ENCODE data around the gene RUNDC3A. TPM values are rescaled to one million over a fixed set of nuclear protein-coding genes. Genes with fewer than 3 reads are reported as not detected.

The RUNDC3A gene
- total RNA-seq, 1 donor from 2014 or later = 3.3 TPM

- Histone ChIP-seq H3K4me3 (ENCODE audit: low read depth, low read length) (no peak overlapping the region), H3K36me3 (ENCODE audit: control insufficient read depth, insufficient read depth, low read length) (no peaks in the 10 kb centered on the region), H3K27me3 (ENCODE audit: control insufficient read depth, insufficient read depth, low read length) (no peaks in the 10 kb centered on the region)
- peak; percentile 75 for TF ChIP-seq CTCF (IDR thresholded peaks at IDR 0.05; ENCODE audit: insufficient read depth, low read length, poor library complexity, severe bottlenecking)
- no peak for DNase-seq (ENCODE audit: low read depth)
Measured at GRCh38 chr17:44331249-44331760, 22.9 kb downstream of the RUNDC3A start.

DNA sequence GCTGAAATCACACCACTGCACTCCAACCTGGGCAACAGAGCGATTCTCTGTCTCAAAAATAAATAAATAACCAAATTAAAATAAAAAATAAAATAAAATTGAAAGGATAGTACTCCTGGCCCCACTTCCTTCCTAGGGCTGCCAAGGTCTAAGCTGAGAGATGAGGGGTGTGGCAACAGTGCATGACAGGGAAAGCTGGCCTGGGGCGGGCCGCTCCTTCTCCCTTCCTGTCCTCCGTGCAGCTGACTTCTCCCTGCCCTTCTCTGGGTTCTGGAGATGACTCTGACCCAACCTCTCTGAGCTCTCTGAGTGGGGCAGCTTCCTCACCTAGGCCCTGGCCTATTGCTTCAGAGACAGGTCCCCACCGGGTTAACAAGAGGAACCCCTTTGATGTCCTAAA, 25.0 kb downstream of the RUNDC3A start:
- TF ChIP-seq CTCF (IDR thresholded peaks at IDR 0.05; ENCODE audit: insufficient read depth, low read length, poor library complexity, severe bottlenecking) = no peak
- Histone ChIP-seq H3K4me3 (ENCODE audit: low read depth, low read length) (no peak overlapping the region), H3K27me3 (ENCODE audit: control insufficient read depth, insufficient read depth, low read length) (no peaks in the 10 kb centered on the region), H3K36me3 (ENCODE audit: control insufficient read depth, insufficient read depth, low read length) (no peaks in the 10 kb centered on the region)
- no peak for DNase-seq (ENCODE audit: low read depth)

GRCh38 chr17:44334315-44334714, 25.9 kb downstream of the RUNDC3A start:
- no peak for DNase-seq (ENCODE audit: low read depth)
- Histone ChIP-seq H3K27me3 (ENCODE audit: control insufficient read depth, insufficient read depth, low read length) (no peaks in the 10 kb centered on the region), H3K36me3 (ENCODE audit: control insufficient read depth, insufficient read depth, low read length) (no peaks in the 10 kb centered on the region), H3K4me3 (ENCODE audit: low read depth, low read length) (no peak overlapping the region)
- TF ChIP-seq CTCF (IDR thresholded peaks at IDR 0.05; ENCODE audit: insufficient read depth, low read length, poor library complexity, severe bottlenecking) = no peak

DNA sequence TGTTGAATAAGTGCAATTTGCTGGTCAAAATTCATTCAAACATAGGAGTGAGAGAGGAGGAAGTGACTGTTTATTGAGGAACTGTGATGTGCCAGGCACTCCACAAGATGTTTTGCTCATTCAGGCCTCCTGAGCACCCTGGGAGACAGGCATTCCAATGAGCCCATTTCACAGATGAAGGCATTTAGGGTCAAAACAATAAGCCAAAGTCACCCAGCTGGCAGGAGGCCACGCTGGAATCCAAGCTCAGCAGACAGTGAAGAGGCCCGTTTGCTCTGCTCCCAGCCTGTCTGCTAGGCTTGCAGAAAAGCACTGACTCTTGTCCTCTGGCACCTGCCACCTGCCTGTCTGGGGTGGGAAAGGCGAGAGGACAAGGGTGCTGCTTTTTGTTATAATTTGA, 26.3 kb downstream of the RUNDC3A start:
- H3K36me3 ChIP-seq (ENCODE audit: control insufficient read depth, insufficient read depth, low read length) = no peaks in the 10 kb centered on the region
- no peak for DNase-seq (ENCODE audit: low read depth)
- H3K27me3 ChIP-seq (ENCODE audit: control insufficient read depth, insufficient read depth, low read length) = no peaks in the 10 kb centered on the region
- no peak overlapping the region for H3K4me3 ChIP-seq (ENCODE audit: low read depth, low read length)
- no peak for TF ChIP-seq CTCF (IDR thresholded peaks at IDR 0.05; ENCODE audit: insufficient read depth, low read length, poor library complexity, severe bottlenecking)

DNA sequence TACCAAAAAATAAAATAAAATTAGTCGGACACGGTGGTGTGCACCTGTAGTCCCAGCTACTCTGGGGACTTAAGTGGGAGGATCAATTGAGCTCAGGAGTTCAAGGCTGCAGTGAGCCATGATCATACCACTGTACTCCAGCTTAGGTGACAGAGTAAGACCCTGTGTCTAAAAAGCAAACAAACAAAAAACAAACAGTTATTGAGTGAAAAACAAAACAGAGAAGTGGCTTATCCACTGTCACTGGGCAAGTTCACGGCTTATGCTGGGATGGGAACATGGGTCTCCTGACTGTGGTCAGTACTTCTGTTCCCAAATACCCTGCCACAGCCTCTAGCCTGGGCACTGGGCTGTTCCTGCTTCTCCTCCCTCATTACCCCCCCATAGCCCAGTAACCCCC, 27.2 kb downstream of the RUNDC3A start:
- H3K36me3 ChIP-seq (ENCODE audit: control insufficient read depth, insufficient read depth, low read length) = no peaks in the 10 kb centered on the region
- DNase-seq (ENCODE audit: low read depth) = no peak
- TF ChIP-seq CTCF (IDR thresholded peaks at IDR 0.05; ENCODE audit: insufficient read depth, low read length, poor library complexity, severe bottlenecking) = no peak
- H3K4me3 ChIP-seq (ENCODE audit: low read depth, low read length) = no peak overlapping the region
- H3K27me3 ChIP-seq (ENCODE audit: control insufficient read depth, insufficient read depth, low read length) = no peaks in the 10 kb centered on the region

DNA sequence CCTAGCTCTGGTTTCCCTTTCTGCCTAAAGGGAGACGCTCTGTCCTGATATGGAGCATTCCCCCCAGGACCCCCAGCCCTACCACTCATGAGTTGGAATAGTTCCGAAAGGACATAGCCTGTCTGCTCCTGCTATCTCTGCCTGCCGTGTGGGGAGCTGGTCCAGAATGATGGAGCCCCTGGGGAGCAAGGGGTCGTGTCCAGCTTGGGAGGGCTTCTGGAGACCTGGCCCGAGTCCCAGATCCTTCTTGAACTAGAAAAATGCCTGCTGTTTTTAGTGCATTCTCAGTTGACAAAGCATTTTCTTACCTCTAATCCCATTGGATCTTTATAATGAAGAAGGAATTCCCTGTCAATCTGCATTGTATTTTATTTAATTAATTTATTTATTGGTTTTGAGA, 27.6 kb downstream of the RUNDC3A start:
- Histone ChIP-seq H3K36me3 (ENCODE audit: control insufficient read depth, insufficient read depth, low read length) (no peaks in the 10 kb centered on the region), H3K4me3 (ENCODE audit: low read depth, low read length) (no peak overlapping the region), H3K27me3 (ENCODE audit: control insufficient read depth, insufficient read depth, low read length) (no peaks in the 10 kb centered on the region)
- no peak for TF ChIP-seq CTCF (IDR thresholded peaks at IDR 0.05; ENCODE audit: insufficient read depth, low read length, poor library complexity, severe bottlenecking)
- no peak for DNase-seq (ENCODE audit: low read depth)
